Breast epithelium (tissue), 4 donors: Measurements from ENCODE around the gene CD151. TPM values are rescaled to one million over a fixed set of nuclear protein-coding genes. Genes with fewer than 3 reads are reported as not detected.

Source experiments
- DNase-seq, 2 donors: peaks; one replicate each; pipeline ENCODE4 v3.0.0-alpha.2; 2019; ENCODE audit warnings: low spot score in 2 of 2
- H3K27ac ChIP-seq, 2 donors: fragments of 200-600 bp; sonication (generic) in 1 of 2; one replicate each; pipeline ENCODE4 v1.5.1; 2016 to 2019; ENCODE audit warnings: mild to moderate bottlenecking in 1 of 2
- H3K27me3 ChIP-seq, 2 donors: fragments of 200-600 bp; sonication (generic) in 1 of 2; one replicate each; pipeline versions ENCODE4 v1.5.1 to v1.6.0; 2017 to 2019; ENCODE audit warnings: control low read depth in 1 of 2, mild to moderate bottlenecking in 1 of 2
- H3K36me3 ChIP-seq: fragments of 200-600 bp; one replicate; pipeline ENCODE4 v1.5.1; 2019
- H3K4me1 ChIP-seq, 2 donors: fragments of 200-600 bp; sonication (generic); one replicate each; pipeline ENCODE4 v1.5.1; 2016 to 2019; ENCODE audit warnings: control low read depth in 1 of 2
- H3K4me3 ChIP-seq, 3 donors: fragments of 200-600 bp; sonication (generic); 1 replicate in 2 of 3; 2 replicates in 1 of 3; pipeline ENCODE4 v1.5.1; 2016 to 2019; ENCODE audit warnings: mild to moderate bottlenecking in 3 of 3, moderate library complexity in 2 of 3
- H3K9me3 ChIP-seq, 2 donors: fragments of 200-600 bp; sonication (generic) in 1 of 2; one replicate each; pipeline ENCODE4 v1.5.1; 2016 to 2019; ENCODE audit warnings: control low read depth in 1 of 2
- CTCF ChIP-seq, 3 donors: fragments of 450-650 bp; IDR thresholded peaks; one replicate each; pipeline ENCODE4 v1.5.1; 2016 to 2017; ENCODE audit warnings: antibody characterized with exemption in 3 of 3, mild to moderate bottlenecking in 3 of 3, moderate library complexity in 3 of 3
- POLR2A ChIP-seq: fragments of 450-650 bp; IDR thresholded peaks from one replicate; pipeline ENCODE4 v1.6.1; 2016; ENCODE audit warnings: antibody characterized with exemption, mild to moderate bottlenecking, moderate library complexity
- POLR2AphosphoS5 ChIP-seq, 3 donors: sonication (generic); formaldehyde crosslinking; IDR thresholded peaks; one replicate each; pipeline ENCODE4 v1.6.1; 2017; ENCODE audit warnings: antibody characterized with exemption in 3 of 3
- intact Hi-C: fragments of 100-400 bp; cut with DNase I; formaldehyde crosslinking; loops from one replicate; pipeline ENCODE4 v1.15.1; 2023; ENCODE audit warnings: low total_unique reads
- total RNA-seq, 3 donors: library from RNA; depleted of rRNA; stranded (reverse); fragments of >200 nt; gene quantifications; one replicate each; pipeline ENCODE4 v1.1.0, GENCODE V29; 2016

Gene CD151
- total RNA-seq: 100 to 1,000 TPM; 209 to 847 (median 343) TPM

- DNase-seq: no peak
- TF ChIP-seq CTCF (IDR thresholded peaks at IDR 0.05): no peak
- TF ChIP-seq POLR2AphosphoS5 (IDR thresholded peaks at IDR 0.05): peak in 1 of 3 donors; percentile 28
- Histone ChIP-seq H3K9me3 (no peaks in the 10 kb centered on the region), H3K4me1 (peaks cover 29 to 41% of the 10 kb centered on the region in 2 donors), H3K4me3 (peak within 1 kb of the TSS; percentile 71 to 79 (median 76)), H3K36me3 (no peaks in the 10 kb centered on the region), H3K27ac (peak within 1 kb of the TSS; percentile 84 to 93), H3K27me3 (no peaks in the 10 kb centered on the region)
- intact Hi-C loops: no loop called here
Observed at GRCh38 chr11:832529-833113, at the start of gene CD151. TSS of gene CD151 (plus strand) at chr11:832952. CDS start at chr11:836070, 3,118 bp downstream.

- no peak for TF ChIP-seq POLR2A
- peak; percentile 32 to 53 (median 44) for TF ChIP-seq POLR2AphosphoS5 (IDR thresholded peaks at IDR 0.05)
- peak; percentile 53 to 64 (median 60) for TF ChIP-seq CTCF (IDR thresholded peaks at IDR 0.05)
- H3K9me3 ChIP-seq: no peaks in the 10 kb centered on the region
- H3K4me3 ChIP-seq: no peak overlapping the region
- peak overlapping the region; percentile 26 to 40 for H3K27ac ChIP-seq
- no peaks in the 10 kb centered on the region for H3K27me3 ChIP-seq
- intact Hi-C loops: no loop called here
- peak; percentile 84 to 85 for DNase-seq
- no peaks in the 10 kb centered on the region for H3K36me3 ChIP-seq
- H3K4me1 ChIP-seq: no peaks in the 10 kb centered on the region
Observed at GRCh38 chr11:783581-784015, 49.2 kb upstream of the CD151 start.

GRCh38 chr11:786235-787083 lies 46.3 kb upstream of the CD151 start:
- Histone ChIP-seq H3K36me3 (no peaks in the 10 kb centered on the region), H3K4me1 (no peaks in the 10 kb centered on the region), H3K27me3 (peaks cover 0 to 11% of the 10 kb centered on the region in 2 donors), H3K27ac (no peak overlapping the region), H3K9me3 (no peaks in the 10 kb centered on the region), H3K4me3 (no peak overlapping the region)
- no peak for DNase-seq
- no peak for TF ChIP-seq POLR2A
- TF ChIP-seq POLR2AphosphoS5 (IDR thresholded peaks at IDR 0.05): no peak
- no peak for TF ChIP-seq CTCF (IDR thresholded peaks at IDR 0.05)
- intact Hi-C loops: no loop called here

GRCh38 chr11:787084-787675 lies 45.6 kb upstream of the CD151 start:
- no peaks in the 10 kb centered on the region for H3K4me1 ChIP-seq
- no peak for DNase-seq
- TF ChIP-seq CTCF (IDR thresholded peaks at IDR 0.05) (no peak), POLR2A (no peak), POLR2AphosphoS5 (IDR thresholded peaks at IDR 0.05) (no peak)
- intact Hi-C loops: no loop called here
- H3K27me3 ChIP-seq: peaks cover 0 to 11% of the 10 kb centered on the region in 2 donors
- H3K36me3 ChIP-seq: no peaks in the 10 kb centered on the region
- H3K4me3 ChIP-seq: no peak overlapping the region
- H3K27ac ChIP-seq: no peak overlapping the region
- H3K9me3 ChIP-seq: no peaks in the 10 kb centered on the region
